ENCODE measurements around the gene ZDHHC24. TPM values are rescaled to one million over a fixed set of nuclear protein-coding genes. Genes with fewer than 3 reads are reported as not detected.

Gene ZDHHC24
- total RNA-seq, 1 experiment from 2014 or later = 9.7 TPM

DNA sequence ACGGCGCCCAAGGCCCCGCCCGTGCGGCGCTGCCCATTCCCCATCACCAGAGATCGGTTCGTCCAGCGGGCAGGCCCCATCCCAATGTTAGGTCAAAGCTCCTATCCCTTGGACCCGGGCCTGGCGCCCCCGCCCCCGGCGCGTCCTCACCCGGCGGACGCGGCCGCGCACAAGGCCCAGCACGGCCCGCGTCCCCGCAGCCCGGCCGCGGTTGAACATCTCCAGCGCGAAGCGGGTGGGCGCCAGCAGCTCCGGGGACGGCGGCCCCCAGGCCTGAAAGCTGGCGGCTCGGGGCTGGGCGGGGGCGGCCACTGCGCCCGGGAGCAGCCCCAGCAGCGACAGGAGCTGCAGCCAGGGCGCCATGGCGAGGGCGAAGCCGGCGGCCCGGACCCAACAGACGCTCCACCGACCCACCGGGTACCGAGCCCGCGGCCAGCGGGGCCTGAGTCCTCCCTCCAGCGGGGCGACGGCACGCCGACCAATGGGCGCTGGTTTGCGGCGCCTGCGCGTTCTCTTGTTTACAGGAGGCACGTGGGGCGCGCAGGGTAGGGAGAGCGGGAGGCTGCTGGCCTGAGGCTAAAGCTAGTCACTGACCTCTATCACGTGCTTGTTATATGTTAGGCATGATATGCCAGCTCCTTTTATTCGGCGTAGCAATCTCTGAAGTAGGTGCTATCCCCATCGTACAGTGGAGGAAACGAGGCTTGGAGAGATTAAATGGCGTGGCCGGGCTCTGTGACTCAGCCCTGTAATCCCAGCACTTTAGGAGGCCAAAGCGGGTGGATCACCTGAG is 22.5 kb upstream of the ZDHHC24 start, which contains the start of gene CTSF:
TSS of gene CTSF (minus strand) at position 483 of the 793 bp plus-strand sequence. CDS start at position 363, 120 bp downstream.
- DNase-seq (ENCODE audit: low spot score) = peak; percentile 81
- Histone ChIP-seq H3K9me3 (ENCODE audit: low read depth, low read length, poor library complexity, severe bottlenecking) (no peaks in the 10 kb centered on the region), H3K4me1 (ENCODE audit: insufficient read depth, low read length, poor library complexity, severe bottlenecking) (peaks cover 5% of the 10 kb centered on the region), H3K4me3 (ENCODE audit: low read depth, low read length, poor library complexity, severe bottlenecking) (peak within 1 kb of the TSS; percentile 54), H3K27ac (ENCODE audit: low read depth, low read length, poor library complexity, severe bottlenecking) (no peak within 1 kb of the TSS), H3K36me3 (ENCODE audit: insufficient read depth, low read length, poor library complexity, severe bottlenecking) (no peaks in the 10 kb centered on the region), H3K27me3 (replicated peaks; ENCODE audit: insufficient read depth, low read depth, low read length, poor library complexity) (no peaks in the 10 kb centered on the region)
- POLR2A ChIA-PET (ENCODE audit: low non-redundant PET) = no interaction called here
- intact Hi-C loops (cut with micrococcal nuclease; ENCODE audit: unreplicated experiment) = no loop called here
- CTCF ChIA-PET = no interaction called here
- TF ChIP-seq EZH2 (IDR thresholded peaks at IDR 0.05; ENCODE audit: borderline replicate concordance, low read depth, low read length, poor library complexity, severe bottlenecking) = no peak
- TF ChIP-seq, protein P1, sequence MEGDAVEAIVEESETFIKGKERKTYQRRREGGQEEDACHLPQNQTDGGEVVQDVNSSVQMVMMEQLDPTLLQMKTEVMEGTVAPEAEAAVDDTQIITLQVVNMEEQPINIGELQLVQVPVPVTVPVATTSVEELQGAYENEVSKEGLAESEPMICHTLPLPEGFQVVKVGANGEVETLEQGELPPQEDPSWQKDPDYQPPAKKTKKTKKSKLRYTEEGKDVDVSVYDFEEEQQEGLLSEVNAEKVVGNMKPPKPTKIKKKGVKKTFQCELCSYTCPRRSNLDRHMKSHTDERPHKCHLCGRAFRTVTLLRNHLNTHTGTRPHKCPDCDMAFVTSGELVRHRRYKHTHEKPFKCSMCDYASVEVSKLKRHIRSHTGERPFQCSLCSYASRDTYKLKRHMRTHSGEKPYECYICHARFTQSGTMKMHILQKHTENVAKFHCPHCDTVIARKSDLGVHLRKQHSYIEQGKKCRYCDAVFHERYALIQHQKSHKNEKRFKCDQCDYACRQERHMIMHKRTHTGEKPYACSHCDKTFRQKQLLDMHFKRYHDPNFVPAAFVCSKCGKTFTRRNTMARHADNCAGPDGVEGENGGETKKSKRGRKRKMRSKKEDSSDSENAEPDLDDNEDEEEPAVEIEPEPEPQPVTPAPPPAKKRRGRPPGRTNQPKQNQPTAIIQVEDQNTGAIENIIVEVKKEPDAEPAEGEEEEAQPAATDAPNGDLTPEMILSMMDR (conservative IDR thresholded peaks at IDR 0.05; ENCODE audit: low read depth, low read length) = no peak
- no TSS peak for BruUV-seq (replicated peaks)

DNA sequence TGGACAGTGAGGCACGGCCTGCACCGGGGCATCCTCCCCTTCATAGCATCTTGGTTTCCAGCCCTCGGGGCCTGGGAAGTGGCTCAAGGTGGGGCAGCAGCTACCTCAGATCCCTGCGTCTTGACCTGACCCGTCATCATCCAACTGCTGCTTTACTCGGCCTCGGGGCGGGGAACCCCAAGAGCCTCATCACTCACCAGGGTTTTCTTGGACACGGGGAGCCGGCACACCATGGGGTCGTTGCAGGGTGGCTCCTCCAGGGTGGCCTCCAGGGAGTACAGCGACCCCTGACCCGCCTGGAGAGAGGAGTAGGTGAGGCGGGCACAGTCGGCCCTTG is 21.9 kb upstream of the ZDHHC24 start:
- DNase-seq (ENCODE audit: low spot score) = no peak
- Histone ChIP-seq H3K27ac (ENCODE audit: low read depth, low read length, poor library complexity, severe bottlenecking) (no peak overlapping the region), H3K36me3 (ENCODE audit: insufficient read depth, low read length, poor library complexity, severe bottlenecking) (no peaks in the 10 kb centered on the region), H3K27me3 (replicated peaks; ENCODE audit: insufficient read depth, low read depth, low read length, poor library complexity) (no peaks in the 10 kb centered on the region), H3K4me1 (ENCODE audit: insufficient read depth, low read length, poor library complexity, severe bottlenecking) (peaks cover 5% of the 10 kb centered on the region), H3K9me3 (ENCODE audit: low read depth, low read length, poor library complexity, severe bottlenecking) (no peaks in the 10 kb centered on the region), H3K4me3 (ENCODE audit: low read depth, low read length, poor library complexity, severe bottlenecking) (peak overlapping the region; percentile 54)
- CTCF ChIA-PET = no interaction called here
- BruUV-seq (replicated peaks) = no TSS peak
- POLR2A ChIA-PET (ENCODE audit: low non-redundant PET) = no interaction called here
- intact Hi-C loops (cut with micrococcal nuclease; ENCODE audit: unreplicated experiment) = no loop called here
- TF ChIP-seq, protein P1 (conservative IDR thresholded peaks at IDR 0.05; ENCODE audit: low read depth, low read length) = no peak
- TF ChIP-seq EZH2 (IDR thresholded peaks at IDR 0.05; ENCODE audit: borderline replicate concordance, low read depth, low read length, poor library complexity, severe bottlenecking) = no peak

DNA sequence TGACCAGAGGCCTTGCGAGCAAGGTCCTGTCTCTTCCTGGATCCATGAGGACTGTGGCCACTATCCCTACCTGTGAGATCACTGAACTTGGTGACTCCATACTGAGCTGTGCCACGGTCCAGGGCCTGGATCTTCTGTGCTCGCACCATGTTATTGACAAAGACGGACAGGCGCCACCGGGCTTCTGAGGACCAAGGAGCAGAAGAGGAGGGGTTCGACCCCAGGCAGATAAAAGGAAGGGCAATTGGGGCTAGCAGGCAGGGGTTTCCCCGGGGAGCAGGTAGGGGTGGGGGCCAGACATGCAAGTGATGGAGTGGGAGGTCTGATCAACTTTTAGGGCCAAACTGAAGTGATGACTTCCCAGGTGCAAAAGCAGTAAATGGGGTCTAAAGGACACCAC is 20.4 kb upstream of the ZDHHC24 start:
- ChIA-PET CTCF (interaction anchor here (0.6 kb wide), 1 partner anchor 152 kb away, joined by 3 read pairs; no protein-coding TSS in a partner anchor), POLR2A (ENCODE audit: low non-redundant PET) (no interaction called here)
- H3K27me3 ChIP-seq (replicated peaks; ENCODE audit: insufficient read depth, low read depth, low read length, poor library complexity) = no peaks in the 10 kb centered on the region
- no peaks in the 10 kb centered on the region for H3K9me3 ChIP-seq (ENCODE audit: low read depth, low read length, poor library complexity, severe bottlenecking)
- no peak for TF ChIP-seq EZH2 (IDR thresholded peaks at IDR 0.05; ENCODE audit: borderline replicate concordance, low read depth, low read length, poor library complexity, severe bottlenecking)
- TF ChIP-seq, protein P1 (conservative IDR thresholded peaks at IDR 0.05; ENCODE audit: low read depth, low read length) = no peak
- DNase-seq (ENCODE audit: low spot score) = no peak
- H3K4me3 ChIP-seq (ENCODE audit: low read depth, low read length, poor library complexity, severe bottlenecking) = no peak overlapping the region
- no peaks in the 10 kb centered on the region for H3K36me3 ChIP-seq (ENCODE audit: insufficient read depth, low read length, poor library complexity, severe bottlenecking)
- H3K4me1 ChIP-seq (ENCODE audit: insufficient read depth, low read length, poor library complexity, severe bottlenecking) = peaks cover 5% of the 10 kb centered on the region
- H3K27ac ChIP-seq (ENCODE audit: low read depth, low read length, poor library complexity, severe bottlenecking) = no peak overlapping the region
- no TSS peak for BruUV-seq (replicated peaks)
- intact Hi-C loops (cut with micrococcal nuclease; ENCODE audit: unreplicated experiment) = no loop called here
